Anterior cingulate cortex (tissue), 58 donors: Measurements from ENCODE around the gene REM2.

ENCODE experiments used
- DNase-seq, 58 donors: peaks; one replicate each; lab custom pipeline; 2025; lab: John Stamatoyannopoulos, UW

REM2 gene

GRCh38 chr14:22883173-22883976 is at the start of gene REM2:
Gene REM2 (plus strand): TSS chr14:22883222. CDS start chr14:22883288, 66 bp downstream.
- peak in 4 of 58 donors; percentile 18 to 45 (median 30) for DNase-seq

DNA sequence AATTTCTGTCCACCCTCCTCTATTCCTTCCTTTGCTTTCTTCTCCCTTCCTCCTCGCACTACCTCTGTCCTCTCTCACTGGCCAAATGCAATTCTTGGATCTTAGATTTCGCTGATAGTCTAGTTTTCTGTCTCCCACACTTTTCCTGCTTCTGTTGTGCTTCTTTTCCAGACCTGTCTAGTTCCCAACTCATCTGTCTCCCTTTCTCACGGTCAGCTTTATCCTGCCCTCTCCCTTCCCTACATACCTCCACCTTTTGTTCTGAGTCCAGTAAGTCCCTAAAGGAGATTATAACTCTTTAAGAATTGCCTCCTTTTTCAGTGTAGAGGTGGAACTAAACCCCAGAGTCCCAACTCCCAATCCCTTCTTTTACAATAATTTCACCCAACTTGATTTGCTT is 47.5 kb upstream of the REM2 start:
- DNase-seq, result no peak

- peak in 4 of 58 donors; percentile 14 to 50 (median 24) for DNase-seq
These were observed 46.5 kb upstream of the REM2 start, which contains the start of gene MMP14 for GRCh38 chr14:22836301-22837113. Gene MMP14 (plus strand): TSS chr14:22836585. CDS start chr14:22836818, 233 bp downstream.

GRCh38 chr14:22837114-22837749 is 45.8 kb upstream of the REM2 start:
- DNase-seq, result peak in 7 of 58 donors; percentile 6 to 33 (median 22)

DNA sequence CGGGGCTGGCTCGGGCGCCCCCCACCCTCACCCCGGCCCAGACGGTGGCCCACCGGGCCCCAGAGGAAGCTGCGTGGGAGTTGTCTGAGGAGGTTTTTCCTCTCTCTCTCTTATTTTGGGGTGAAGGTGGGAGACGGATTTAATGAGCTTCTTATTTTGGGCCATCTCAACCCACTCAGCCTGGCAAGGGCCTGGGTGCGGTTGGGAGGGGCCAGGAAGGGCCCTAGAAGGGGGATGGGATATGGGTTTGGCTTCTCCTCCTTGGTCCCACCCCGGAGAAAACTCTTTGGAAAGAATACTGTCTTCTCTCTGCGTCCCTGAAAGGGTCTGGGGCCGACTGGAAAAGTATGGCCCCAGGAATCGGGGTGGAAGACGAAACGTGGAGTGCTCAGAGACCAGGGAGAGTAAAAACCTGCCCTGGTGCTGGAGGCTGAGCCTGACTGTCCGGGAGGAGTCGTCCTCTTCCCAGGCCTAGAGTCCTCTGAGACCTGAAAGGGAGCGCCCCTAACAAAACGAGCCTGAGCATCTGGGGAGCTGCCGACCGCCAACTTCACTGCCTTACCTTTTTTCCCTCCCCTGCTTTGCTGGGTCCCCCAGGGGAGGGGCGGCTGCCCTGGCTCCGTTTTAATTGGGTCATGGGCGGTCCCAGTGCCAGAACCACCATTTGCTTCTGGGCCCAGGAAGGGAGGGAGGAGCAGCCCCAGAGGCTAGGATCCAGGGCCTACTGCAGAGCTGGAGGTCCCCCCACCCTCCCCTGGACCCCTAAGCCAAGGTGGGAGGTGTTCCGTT is 45.1 kb upstream of the REM2 start:
- DNase-seq, result peak in 2 of 58 donors; percentile 4 to 30

- peak in 2 of 58 donors; percentile 15 to 30 for DNase-seq
These were observed 44.4 kb upstream of the REM2 start for GRCh38 chr14:22838631-22839041.

DNA sequence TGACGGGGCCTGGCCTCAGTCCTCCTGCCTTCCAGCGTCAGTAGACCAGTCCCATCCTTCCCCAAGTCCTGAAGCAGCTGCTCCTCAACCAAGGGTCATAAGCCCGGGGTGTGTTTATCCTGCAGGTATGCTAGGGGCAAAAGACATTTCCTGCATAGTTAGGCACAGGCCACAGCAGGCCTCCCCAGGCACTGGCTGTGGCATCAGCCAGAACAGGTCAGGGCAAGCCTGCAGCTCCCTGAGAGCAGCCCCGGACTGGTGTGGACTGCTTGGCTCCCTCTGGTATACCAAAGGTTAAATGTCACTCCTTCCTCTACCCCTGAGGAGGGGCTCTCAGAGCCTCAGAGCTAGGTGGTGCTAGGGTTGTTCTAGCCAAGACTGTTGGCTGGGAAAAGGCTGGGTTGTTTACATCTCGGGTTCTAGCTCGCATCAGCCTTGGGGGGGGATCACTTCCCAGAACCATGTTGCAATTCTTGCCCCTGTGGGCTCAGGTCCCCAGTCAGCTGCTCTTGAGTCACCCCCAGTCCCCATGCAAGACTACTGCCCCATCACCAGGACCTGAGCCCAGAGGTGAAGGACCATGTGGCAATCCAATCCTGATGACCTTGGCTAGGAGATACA is 43.8 kb upstream of the REM2 start:
- DNase-seq, result no peak

- DNase-seq, result no peak
These were observed 41.7 kb upstream of the REM2 start for GRCh38 chr14:22841311-22841710.

DNA sequence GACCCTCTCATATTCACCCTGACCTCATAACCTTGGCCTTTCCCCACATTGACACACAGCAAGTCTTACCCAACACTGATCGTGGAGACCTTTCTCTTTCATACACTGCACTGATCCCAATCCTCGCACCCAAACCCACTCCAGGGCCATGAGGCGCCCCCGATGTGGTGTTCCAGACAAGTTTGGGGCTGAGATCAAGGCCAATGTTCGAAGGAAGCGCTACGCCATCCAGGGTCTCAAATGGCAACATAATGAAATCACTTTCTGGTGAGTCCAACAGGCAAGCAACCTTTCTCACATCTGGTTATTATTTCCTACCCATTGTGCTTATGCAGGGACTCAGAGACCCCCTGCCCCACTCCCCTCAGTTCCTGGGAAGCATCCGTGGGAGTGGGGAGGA is 41.3 kb upstream of the REM2 start:
- no peak for DNase-seq

DNA sequence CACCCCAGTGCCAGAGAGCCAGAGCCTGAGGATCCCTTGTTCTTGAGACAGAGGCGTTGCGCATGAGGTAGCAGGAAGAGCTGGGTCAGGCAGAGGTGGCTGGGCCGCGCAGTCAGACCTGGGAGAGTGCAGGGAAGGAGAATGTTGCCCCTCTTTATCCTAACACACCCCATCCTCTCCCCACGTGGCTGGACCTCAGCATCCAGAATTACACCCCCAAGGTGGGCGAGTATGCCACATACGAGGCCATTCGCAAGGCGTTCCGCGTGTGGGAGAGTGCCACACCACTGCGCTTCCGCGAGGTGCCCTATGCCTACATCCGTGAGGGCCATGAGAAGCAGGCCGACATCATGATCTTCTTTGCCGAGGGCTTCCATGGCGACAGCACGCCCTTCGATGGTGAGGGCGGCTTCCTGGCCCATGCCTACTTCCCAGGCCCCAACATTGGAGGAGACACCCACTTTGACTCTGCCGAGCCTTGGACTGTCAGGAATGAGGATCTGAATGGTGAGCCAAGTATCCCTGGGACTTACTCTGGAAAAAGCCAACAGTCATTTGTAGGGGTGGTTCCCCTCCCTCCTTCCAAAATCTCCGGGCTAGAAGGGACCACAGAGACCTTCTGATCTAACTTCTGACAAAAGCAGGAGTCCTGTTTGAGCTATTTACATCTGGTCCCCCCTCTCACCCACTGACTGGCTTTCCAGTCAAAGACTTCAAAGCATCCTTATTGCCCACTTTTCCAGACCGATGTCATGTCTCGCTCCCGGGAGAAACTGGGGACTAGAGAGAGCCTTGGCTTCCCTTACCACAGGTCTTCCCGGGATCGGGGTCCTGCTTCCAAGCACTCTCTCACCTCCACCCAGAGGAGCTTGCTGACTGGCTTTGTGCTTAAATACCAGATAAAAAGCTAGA is 40.6 kb upstream of the REM2 start:
- no peak for DNase-seq

GRCh38 chr14:22843123-22843925 is 39.7 kb upstream of the REM2 start:
- no peak for DNase-seq

- DNase-seq, result no peak
These were observed 38.6 kb upstream of the REM2 start for GRCh38 chr14:22844221-22845102.

DNA sequence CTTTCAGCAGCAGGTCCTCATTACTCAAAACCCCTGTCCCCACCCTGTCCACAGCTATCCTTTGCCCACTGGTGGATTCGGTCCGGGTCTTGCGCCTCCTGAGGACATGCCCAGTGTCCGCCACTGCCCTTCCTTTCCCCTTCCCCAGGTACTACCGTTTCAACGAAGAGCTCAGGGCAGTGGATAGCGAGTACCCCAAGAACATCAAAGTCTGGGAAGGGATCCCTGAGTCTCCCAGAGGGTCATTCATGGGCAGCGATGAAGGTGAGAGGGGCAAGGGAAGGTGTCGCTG is 38.0 kb upstream of the REM2 start:
- DNase-seq, result no peak

DNA sequence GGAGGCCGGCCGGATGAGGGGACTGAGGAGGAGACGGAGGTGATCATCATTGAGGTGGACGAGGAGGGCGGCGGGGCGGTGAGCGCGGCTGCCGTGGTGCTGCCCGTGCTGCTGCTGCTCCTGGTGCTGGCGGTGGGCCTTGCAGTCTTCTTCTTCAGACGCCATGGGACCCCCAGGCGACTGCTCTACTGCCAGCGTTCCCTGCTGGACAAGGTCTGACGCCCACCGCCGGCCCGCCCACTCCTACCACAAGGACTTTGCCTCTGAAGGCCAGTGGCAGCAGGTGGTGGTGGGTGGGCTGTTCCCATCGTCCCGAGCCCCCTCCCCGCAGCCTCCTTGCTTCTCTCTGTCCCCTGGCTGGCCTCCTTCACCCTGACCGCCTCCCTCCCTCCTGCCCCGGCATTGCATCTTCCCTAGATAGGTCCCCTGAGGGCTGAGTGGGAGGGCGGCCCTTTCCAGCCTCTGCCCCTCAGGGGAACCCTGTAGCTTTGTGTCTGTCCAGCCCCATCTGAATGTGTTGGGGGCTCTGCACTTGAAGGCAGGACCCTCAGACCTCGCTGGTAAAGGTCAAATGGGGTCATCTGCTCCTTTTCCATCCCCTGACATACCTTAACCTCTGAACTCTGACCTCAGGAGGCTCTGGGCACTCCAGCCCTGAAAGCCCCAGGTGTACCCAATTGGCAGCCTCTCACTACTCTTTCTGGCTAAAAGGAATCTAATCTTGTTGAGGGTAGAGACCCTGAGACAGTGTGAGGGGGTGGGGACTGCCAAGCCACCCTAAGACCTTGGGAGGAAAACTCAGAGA is 37.0 kb upstream of the REM2 start:
- no peak for DNase-seq

DNA sequence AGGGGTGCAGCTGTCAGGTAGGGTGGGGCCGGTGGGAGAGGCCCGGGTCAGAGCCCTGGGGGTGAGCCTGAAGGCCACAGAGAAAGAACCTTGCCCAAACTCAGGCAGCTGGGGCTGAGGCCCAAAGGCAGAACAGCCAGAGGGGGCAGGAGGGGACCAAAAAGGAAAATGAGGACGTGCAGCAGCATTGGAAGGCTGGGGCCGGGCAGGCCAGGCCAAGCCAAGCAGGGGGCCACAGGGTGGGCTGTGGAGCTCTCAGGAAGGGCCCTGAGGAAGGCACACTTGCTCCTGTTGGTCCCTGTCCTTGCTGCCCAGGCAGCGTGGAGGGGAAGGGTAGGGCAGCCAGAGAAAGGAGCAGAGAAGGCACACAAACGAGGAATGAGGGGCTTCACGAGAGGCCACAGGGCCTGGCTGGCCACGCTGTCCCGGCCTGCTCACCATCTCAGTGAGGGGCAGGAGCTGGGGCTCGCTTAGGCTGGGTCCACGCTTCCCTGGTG is 36.2 kb upstream of the REM2 start:
- no peak for DNase-seq
